ENCODE measurements around the gene SMURF2.
A peak's percentile ranks its signal among the peaks of the same experiment; 100 is the strongest.
"Not testable (repeated sequence)": the region's sequence is repeated elsewhere in the genome, so short reads cannot be mapped to it uniquely, and the experiment has no call there.

Gene SMURF2

GRCh38 chr17:64664299-64664981, 2.3 kb upstream of the SMURF2 start:
- DNase-seq, result not testable (repeated sequence)

GRCh38 chr17:64663836-64664235, 1.7 kb upstream of the SMURF2 start:
- not testable (repeated sequence) for DNase-seq

GRCh38 chr17:64662774-64663367, 764 bp upstream of the SMURF2 start:
- no peak for DNase-seq

- DNase-seq, result no peak
Observed at GRCh38 chr17:64661726-64661975, 456 bp downstream of the SMURF2 start.

- not testable (repeated sequence) for DNase-seq
Observed at GRCh38 chr17:64660978-64661725, 955 bp downstream of the SMURF2 start.

GRCh38 chr17:64660195-64660977, 1.7 kb downstream of the SMURF2 start:
- not testable (repeated sequence) for DNase-seq

GRCh38 chr17:64658931-64659330, 3.2 kb downstream of the SMURF2 start:
- peak; percentile 13 for DNase-seq

GRCh38 chr17:64657610-64658125, 4.4 kb downstream of the SMURF2 start:
- no peak for DNase-seq

- DNase-seq, result no peak
Observed at GRCh38 chr17:64655704-64656103, 6.4 kb downstream of the SMURF2 start.

- DNase-seq, result no peak
Observed at GRCh38 chr17:64653985-64654355, 8.1 kb downstream of the SMURF2 start.

GRCh38 chr17:64653325-64653984, 8.7 kb downstream of the SMURF2 start:
- no peak for DNase-seq

GRCh38 chr17:64651889-64652288, 10.2 kb downstream of the SMURF2 start:
- DNase-seq, result no peak

- no peak for DNase-seq
Observed at GRCh38 chr17:64648234-64648633, 13.9 kb downstream of the SMURF2 start.

GRCh38 chr17:64647817-64648216, 14.3 kb downstream of the SMURF2 start:
- DNase-seq, result no peak

GRCh38 chr17:64639516-64639915, 22.6 kb downstream of the SMURF2 start:
- DNase-seq, result no peak

- peak; percentile 7 for DNase-seq
Observed at GRCh38 chr17:64638552-64639203, 23.4 kb downstream of the SMURF2 start.

- no peak for DNase-seq
Observed at GRCh38 chr17:64635647-64636305, 26.3 kb downstream of the SMURF2 start.

GRCh38 chr17:64634218-64634617, 27.9 kb downstream of the SMURF2 start:
- DNase-seq, result no peak

- no peak for DNase-seq
Observed at GRCh38 chr17:64632606-64633005, 29.5 kb downstream of the SMURF2 start.

GRCh38 chr17:64632194-64632593, 29.9 kb downstream of the SMURF2 start:
- DNase-seq, result no peak
